Panc1 (cell line): ENCODE results near the gene EWSR1. TPM values are rescaled to one million over a fixed set of nuclear protein-coding genes. Genes with fewer than 3 reads are reported as not detected.
A peak's percentile ranks its signal among the peaks of the same experiment; 100 is the strongest.

Experiments used
- ATAC-seq: fragments of 200-7000 bp; cut with Tn5 transposase; 2 replicates; pipeline ENCODE4 v1.9.1; 2020; ENCODE audit warnings: mild to moderate bottlenecking, moderate library complexity
- BruUV-seq: library from RNA; stranded (reverse); fragments of 400-500 nt; replicated peaks from 2 replicates; lab custom pipeline; 2021; lab: Mats Ljungman, UMichigan
- CTCF ChIA-PET: fragments of 300-600 bp; sonication (Branson Sonifier 250); formaldehyde crosslinking; loops from one replicate; lab custom pipeline; 2022; ENCODE audit warnings: antibody characterized with exemption; lab: Charles Lee
- POLR2A ChIA-PET: fragments of 300-600 bp; sonication (Branson Sonifier 250); formaldehyde crosslinking; loops from one replicate; lab custom pipeline; 2022; ENCODE audit warnings: antibody characterized with exemption; lab: Charles Lee
- DNase-seq: peaks from one replicate; pipeline ENCODE4 v3.0.0-alpha.2; 2010; ENCODE audit warnings: low read depth, low spot score
- H3K27ac ChIP-seq: 2 replicates; pipeline ENCODE4 v1.5.1; 2011; ENCODE audit warnings: mild to moderate bottlenecking, low read length, inconsistent platforms
- H3K27me3 ChIP-seq: fragments of 200-500 bp; sonication (Bioruptor generic); 2 replicates; pipeline ENCODE4 v1.6.0; 2014; ENCODE audit warnings: low read length, inconsistent platforms; ENCODE audit not compliant: control insufficient read depth, insufficient read depth
- H3K36me3 ChIP-seq: fragments of 200-500 bp; sonication (Bioruptor generic); 2 replicates; pipeline ENCODE4 v1.5.1; 2014; ENCODE audit warnings: inconsistent platforms, mild to moderate bottlenecking, low read length, moderate library complexity; ENCODE audit not compliant: control insufficient read depth, insufficient read depth
- H3K4me1 ChIP-seq: 2 replicates; pipeline ENCODE4 v1.5.1; 2011; ENCODE audit warnings: inconsistent platforms, mild to moderate bottlenecking, low read length, moderate library complexity; ENCODE audit not compliant: control insufficient read depth, insufficient read depth
- H3K4me3 ChIP-seq, 2 experiments: 2 replicates each; pipeline ENCODE4 v1.5.1; 2011 to 2012; ENCODE audit warnings: low read depth in 2 of 2, low read length in 2 of 2, mild to moderate bottlenecking in 2 of 2, inconsistent platforms in 1 of 2, moderate library complexity in 1 of 2
- H3K9me3 ChIP-seq: fragments of 200-500 bp; sonication (Bioruptor generic); 2 replicates; pipeline ENCODE4 v1.5.1; 2014; ENCODE audit warnings: low read depth, mild to moderate bottlenecking, inconsistent platforms, low read length, moderate library complexity; ENCODE audit not compliant: control insufficient read depth, insufficient read depth
- POLR2AphosphoS5 ChIP-seq: IDR thresholded peaks from 2 replicates; pipeline ENCODE4 v1.6.1; 2012; ENCODE audit warnings: mild to moderate bottlenecking, low read depth, low read length, moderate library complexity
- SIN3A ChIP-seq: IDR thresholded peaks from 2 replicates; pipeline ENCODE4 v1.6.1; 2012; ENCODE audit warnings: low read depth, mild to moderate bottlenecking, low read length, moderate library complexity, borderline replicate concordance; ENCODE audit not compliant: insufficient read depth
- TCF7L2 ChIP-seq: IDR thresholded peaks from 2 replicates; pipeline ENCODE4 v1.6.1; 2011; ENCODE audit warnings: mild to moderate bottlenecking, low read depth, low read length, inconsistent platforms
- in situ Hi-C: cut with HindIII; loops from 2 replicates; pipeline ENCODE4 v1.10.0; 2016; ENCODE audit warnings: low sequenced_read_pairs, low pct_unique_long_range_greater_than_20kb
- intact Hi-C: fragments of 100-400 bp; cut with micrococcal nuclease; formaldehyde crosslinking; loops from one replicate; pipeline ENCODE4 v1.10.0; 2022; ENCODE audit not compliant: unreplicated experiment
- total RNA-seq: library from RNA; stranded (reverse); gene quantifications from one replicate; pipeline ENCODE4 v1.2.1, GENCODE V29; 2021; ENCODE audit not compliant: unreplicated experiment
- TF ChIP-seq, protein P1 (sequence below): fragments of 450-650 bp; IDR thresholded peaks from 2 replicates; pipeline ENCODE4 v1.5.1; 2017; ENCODE audit warnings: mild to moderate bottlenecking
- TF ChIP-seq, protein P2 (sequence below), 2 experiments: IDR thresholded peaks; 2 replicates each; pipeline ENCODE4 v1.6.1; 2011 to 2012; ENCODE audit warnings: low read depth in 2 of 2, control low read depth in 1 of 2, low read length in 1 of 2, mild to moderate bottlenecking in 1 of 2, moderate library complexity in 1 of 2; ENCODE audit not compliant: insufficient read depth in 1 of 2

Gene EWSR1
- total RNA-seq, 1 experiment from 2014 or later: 272 TPM

GRCh38 chr22:29269731-29270474, 1.8 kb downstream of the EWSR1 start:
- H3K27ac ChIP-seq: peak overlapping the region; percentile 98
- BruUV-seq: no TSS peak

DNA sequence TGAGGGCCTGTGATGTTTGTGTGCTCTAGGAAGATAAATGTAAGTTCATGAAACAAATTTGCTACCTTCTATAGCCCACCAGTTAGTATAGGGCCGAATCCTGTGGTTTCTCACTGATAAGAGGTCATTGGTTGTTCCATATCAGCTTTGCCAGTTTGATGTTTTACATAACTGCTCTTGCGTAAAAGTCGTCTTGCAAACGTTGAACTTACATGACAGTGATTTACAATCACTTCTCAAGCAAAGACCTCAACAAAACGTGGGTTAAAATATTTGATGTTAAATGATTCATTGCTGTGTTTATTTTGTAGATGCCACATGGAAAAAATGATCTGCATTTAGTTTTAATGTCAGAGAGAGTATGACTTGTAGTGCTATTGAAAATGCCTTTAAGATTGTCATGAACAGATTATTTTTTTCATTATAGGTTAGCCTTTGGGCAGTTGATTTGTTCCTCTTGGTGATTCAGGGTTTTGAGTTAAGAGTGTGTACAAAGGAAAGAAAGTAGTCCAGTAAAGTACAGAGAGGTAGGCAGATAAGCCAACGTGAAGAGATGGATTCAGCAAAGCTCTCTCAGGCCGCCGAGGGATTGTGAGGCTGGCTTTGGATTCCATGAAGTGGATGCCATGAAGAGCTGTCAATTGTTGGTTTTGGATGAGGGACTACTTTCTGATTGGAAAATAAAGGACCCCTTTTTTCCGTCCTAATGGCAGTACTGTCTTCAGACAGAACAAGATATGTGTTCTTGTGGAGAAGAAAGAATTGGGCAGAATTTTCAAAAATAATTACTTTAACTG, 2.6 kb downstream of the EWSR1 start:
- ChIA-PET CTCF (no interaction called here), POLR2A (no interaction called here)
- intact Hi-C loops (no loop called here), in situ Hi-C loops (no loop called here)
- Histone ChIP-seq H3K9me3 (no peaks in the 10 kb centered on the region), H3K4me3 (peak overlapping the region; percentile 91 to 98), H3K36me3 (peaks cover 58% of the 10 kb centered on the region), H3K27me3 (no peaks in the 10 kb centered on the region), H3K27ac (peak overlapping the region; percentile 98), H3K4me1 (peaks cover 34% of the 10 kb centered on the region)
- no peak for ATAC-seq
- BruUV-seq: no TSS peak
- DNase-seq: peak; percentile 12
- TF ChIP-seq, protein P1, sequence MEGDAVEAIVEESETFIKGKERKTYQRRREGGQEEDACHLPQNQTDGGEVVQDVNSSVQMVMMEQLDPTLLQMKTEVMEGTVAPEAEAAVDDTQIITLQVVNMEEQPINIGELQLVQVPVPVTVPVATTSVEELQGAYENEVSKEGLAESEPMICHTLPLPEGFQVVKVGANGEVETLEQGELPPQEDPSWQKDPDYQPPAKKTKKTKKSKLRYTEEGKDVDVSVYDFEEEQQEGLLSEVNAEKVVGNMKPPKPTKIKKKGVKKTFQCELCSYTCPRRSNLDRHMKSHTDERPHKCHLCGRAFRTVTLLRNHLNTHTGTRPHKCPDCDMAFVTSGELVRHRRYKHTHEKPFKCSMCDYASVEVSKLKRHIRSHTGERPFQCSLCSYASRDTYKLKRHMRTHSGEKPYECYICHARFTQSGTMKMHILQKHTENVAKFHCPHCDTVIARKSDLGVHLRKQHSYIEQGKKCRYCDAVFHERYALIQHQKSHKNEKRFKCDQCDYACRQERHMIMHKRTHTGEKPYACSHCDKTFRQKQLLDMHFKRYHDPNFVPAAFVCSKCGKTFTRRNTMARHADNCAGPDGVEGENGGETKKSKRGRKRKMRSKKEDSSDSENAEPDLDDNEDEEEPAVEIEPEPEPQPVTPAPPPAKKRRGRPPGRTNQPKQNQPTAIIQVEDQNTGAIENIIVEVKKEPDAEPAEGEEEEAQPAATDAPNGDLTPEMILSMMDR: no peak
- TF ChIP-seq TCF7L2: no peak
- no peak for TF ChIP-seq POLR2AphosphoS5
- TF ChIP-seq, protein P2, sequence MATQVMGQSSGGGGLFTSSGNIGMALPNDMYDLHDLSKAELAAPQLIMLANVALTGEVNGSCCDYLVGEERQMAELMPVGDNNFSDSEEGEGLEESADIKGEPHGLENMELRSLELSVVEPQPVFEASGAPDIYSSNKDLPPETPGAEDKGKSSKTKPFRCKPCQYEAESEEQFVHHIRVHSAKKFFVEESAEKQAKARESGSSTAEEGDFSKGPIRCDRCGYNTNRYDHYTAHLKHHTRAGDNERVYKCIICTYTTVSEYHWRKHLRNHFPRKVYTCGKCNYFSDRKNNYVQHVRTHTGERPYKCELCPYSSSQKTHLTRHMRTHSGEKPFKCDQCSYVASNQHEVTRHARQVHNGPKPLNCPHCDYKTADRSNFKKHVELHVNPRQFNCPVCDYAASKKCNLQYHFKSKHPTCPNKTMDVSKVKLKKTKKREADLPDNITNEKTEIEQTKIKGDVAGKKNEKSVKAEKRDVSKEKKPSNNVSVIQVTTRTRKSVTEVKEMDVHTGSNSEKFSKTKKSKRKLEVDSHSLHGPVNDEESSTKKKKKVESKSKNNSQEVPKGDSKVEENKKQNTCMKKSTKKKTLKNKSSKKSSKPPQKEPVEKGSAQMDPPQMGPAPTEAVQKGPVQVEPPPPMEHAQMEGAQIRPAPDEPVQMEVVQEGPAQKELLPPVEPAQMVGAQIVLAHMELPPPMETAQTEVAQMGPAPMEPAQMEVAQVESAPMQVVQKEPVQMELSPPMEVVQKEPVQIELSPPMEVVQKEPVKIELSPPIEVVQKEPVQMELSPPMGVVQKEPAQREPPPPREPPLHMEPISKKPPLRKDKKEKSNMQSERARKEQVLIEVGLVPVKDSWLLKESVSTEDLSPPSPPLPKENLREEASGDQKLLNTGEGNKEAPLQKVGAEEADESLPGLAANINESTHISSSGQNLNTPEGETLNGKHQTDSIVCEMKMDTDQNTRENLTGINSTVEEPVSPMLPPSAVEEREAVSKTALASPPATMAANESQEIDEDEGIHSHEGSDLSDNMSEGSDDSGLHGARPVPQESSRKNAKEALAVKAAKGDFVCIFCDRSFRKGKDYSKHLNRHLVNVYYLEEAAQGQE (IDR thresholded peaks at IDR 0.05; ENCODE audit: insufficient read depth in 1 of 2, low read depth in 2 of 2, low read length in 1 of 2): no peak
- TF ChIP-seq SIN3A: no peak

More at GRCh38 chr22:29269731-29270474, 1.8 kb downstream of the EWSR1 start:
- H3K36me3 ChIP-seq: peaks cover 50% of the 10 kb centered on the region
- DNase-seq (no peak), ATAC-seq (no peak)
- TF ChIP-seq, protein P1: no peak
- no peak for TF ChIP-seq TCF7L2
- TF ChIP-seq SIN3A: no peak
- TF ChIP-seq, protein P2 (IDR thresholded peaks at IDR 0.05; ENCODE audit: insufficient read depth in 1 of 2, low read depth in 2 of 2, low read length in 1 of 2): no peak
- no peak; the same call in 1 of the 2 replicates for TF ChIP-seq POLR2AphosphoS5
- POLR2A ChIA-PET: no interaction called here
- peak overlapping the region; percentile 91 to 98 for H3K4me3 ChIP-seq
- CTCF ChIA-PET: no interaction called here
- in situ Hi-C loops (no loop called here), intact Hi-C loops (no loop called here)
- no peaks in the 10 kb centered on the region for H3K27me3 ChIP-seq
- H3K4me1 ChIP-seq: peaks cover 34% of the 10 kb centered on the region
- no peaks in the 10 kb centered on the region for H3K9me3 ChIP-seq
